Fibroblast of mammary gland (primary cell): ENCODE results near the gene SLCO4A1.
A peak's percentile ranks its signal among the peaks of the same experiment; 100 is the strongest.
"Not testable (repeated sequence)": the region's sequence is repeated elsewhere in the genome, so short reads cannot be mapped to it uniquely, and the experiment has no call there.

ENCODE experiments used
- DNase-seq: peaks from one replicate; pipeline ENCODE4 v3.0.0-alpha.2; 2010; ENCODE audit warnings: low read depth
- H3K4me3 ChIP-seq: 2 replicates; pipeline ENCODE4 v1.5.1; 2011; ENCODE audit warnings: low read depth, mild to moderate bottlenecking, low read length, moderate library complexity; ENCODE audit not compliant: control insufficient read depth
- CTCF ChIP-seq: conservative IDR thresholded peaks from 2 replicates; pipeline ENCODE4 v1.5.1; 2011; ENCODE audit warnings: low read depth, low read length, inconsistent platforms; ENCODE audit not compliant: control insufficient read depth, insufficient read depth

The SLCO4A1 gene

DNA sequence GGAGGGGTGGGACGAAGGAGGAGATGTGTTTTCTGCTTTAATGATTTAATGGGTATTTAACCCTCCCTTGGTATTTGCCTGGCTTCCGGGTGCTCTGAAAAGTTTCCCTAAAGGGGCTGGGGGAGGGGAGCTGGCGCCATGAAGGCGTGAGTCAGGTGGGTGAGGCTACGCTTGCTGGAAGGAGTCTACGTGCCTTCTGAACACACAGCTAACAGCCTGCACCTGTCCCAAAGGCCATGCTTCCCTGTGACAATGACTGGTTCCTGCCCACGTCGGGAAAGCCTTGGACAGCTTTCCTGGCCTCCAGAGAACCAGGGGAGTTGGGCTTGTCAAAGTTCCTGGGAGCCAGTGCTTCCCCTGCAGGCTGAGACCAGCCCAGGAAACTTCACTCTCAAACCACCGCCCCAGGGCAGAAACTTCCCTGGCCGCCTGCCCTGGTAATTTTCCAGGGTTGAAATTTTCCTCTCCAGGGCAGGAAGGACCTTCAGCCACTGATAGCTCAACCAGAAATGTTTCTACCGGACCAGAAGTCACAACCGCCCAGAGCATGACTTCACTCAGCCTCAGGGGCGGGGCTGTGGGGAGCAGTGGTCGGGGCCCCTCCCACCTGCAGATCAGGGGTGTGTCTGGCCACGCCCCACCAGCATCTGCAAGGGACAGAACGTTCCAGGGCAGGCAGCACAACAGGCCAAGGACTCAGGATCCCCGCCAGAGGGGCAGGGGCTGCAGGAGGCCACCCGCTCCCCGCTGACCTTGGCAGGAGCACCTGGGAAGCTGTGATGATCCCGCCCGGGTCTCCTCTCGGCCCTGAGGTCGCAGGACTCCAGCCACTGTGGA, 18.6 kb upstream of the SLCO4A1 start:
- no peak overlapping the region for H3K4me3 ChIP-seq
- TF ChIP-seq CTCF: no peak
- peak; percentile 85 for DNase-seq

GRCh38 chr20:62624325-62624690, 18.0 kb upstream of the SLCO4A1 start:
- no peak for DNase-seq
- H3K4me3 ChIP-seq: no peak overlapping the region
- TF ChIP-seq CTCF: no peak

GRCh38 chr20:62624719-62625453, 17.4 kb upstream of the SLCO4A1 start:
- H3K4me3 ChIP-seq: no peak overlapping the region
- no peak for DNase-seq
- no peak for TF ChIP-seq CTCF

DNA sequence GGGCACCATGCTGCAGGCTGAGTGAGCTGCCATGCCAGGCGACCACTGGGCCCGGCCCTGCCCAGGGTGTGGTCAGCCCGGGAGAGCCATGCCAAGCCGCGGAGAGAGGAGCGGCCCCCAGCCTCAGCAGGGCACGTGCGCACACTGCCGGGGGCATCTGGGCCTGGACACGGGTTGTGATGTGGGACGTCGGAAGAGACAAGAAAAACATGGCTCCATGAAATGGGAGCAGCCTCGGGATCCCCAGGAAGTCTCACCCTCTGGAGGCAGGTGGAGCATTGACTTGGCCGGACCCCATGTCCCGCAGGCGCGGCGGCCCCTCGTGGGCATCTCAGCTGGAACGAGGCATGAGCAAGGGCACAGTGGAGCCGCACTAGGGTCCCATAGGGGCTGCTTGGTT, 16.8 kb upstream of the SLCO4A1 start:
- no peak overlapping the region for H3K4me3 ChIP-seq
- no peak for DNase-seq
- TF ChIP-seq CTCF: no peak

DNA sequence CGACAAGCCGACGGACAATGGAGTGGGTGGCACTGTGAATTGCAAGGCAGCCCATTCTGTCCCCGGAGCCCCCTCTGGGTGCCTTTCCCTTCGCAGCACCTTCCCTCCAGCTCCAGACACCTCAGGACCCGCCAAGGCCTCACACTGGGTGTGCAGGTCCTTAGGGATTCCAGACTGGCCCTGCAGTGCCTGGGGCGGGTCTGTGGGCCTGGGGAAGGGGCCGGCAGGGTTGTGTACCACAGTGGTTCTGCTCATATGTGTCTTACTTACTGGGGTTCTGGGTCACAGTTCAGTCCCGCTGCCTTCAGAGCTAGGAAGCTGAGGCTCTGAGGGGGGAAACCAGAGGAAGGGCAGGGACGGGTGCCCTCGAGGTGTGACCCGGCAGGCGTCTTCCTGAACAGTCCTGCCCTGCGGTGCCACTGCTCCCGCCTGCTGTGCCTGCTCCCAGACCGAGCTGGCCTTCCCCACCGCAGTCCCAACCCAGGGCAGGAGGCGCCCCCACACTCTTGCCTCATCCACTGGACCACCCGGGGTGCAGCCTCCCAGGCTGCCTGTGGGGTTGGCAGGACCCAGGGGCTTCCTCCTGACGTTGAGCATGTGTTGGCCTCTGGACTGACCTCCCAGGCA, 16.3 kb upstream of the SLCO4A1 start:
- H3K4me3 ChIP-seq: no peak overlapping the region
- no peak for TF ChIP-seq CTCF

GRCh38 chr20:62627425-62627824, 14.9 kb upstream of the SLCO4A1 start:
- not testable (repeated sequence) for DNase-seq, H3K4me3 ChIP-seq

More for the DNA sequence above, 16.3 kb upstream of the SLCO4A1 start:
- no peak for DNase-seq
